Breast epithelium (tissue), 4 donors: ENCODE data around the gene STX12. TPM values are rescaled to one million over a fixed set of nuclear protein-coding genes. Genes with fewer than 3 reads are reported as not detected.

Experiments
- DNase-seq, 2 donors: peaks; one replicate each; pipeline ENCODE4 v3.0.0-alpha.2; 2019; ENCODE audit warnings: low spot score in 2 of 2
- H3K27ac ChIP-seq, 2 donors: fragments of 200-600 bp; sonication (generic) in 1 of 2; one replicate each; pipeline ENCODE4 v1.5.1; 2016 to 2019; ENCODE audit warnings: mild to moderate bottlenecking in 1 of 2
- H3K27me3 ChIP-seq, 2 donors: fragments of 200-600 bp; sonication (generic) in 1 of 2; one replicate each; pipeline versions ENCODE4 v1.5.1 to v1.6.0; 2017 to 2019; ENCODE audit warnings: control low read depth in 1 of 2, mild to moderate bottlenecking in 1 of 2
- H3K36me3 ChIP-seq: fragments of 200-600 bp; one replicate; pipeline ENCODE4 v1.5.1; 2019
- H3K4me1 ChIP-seq, 2 donors: fragments of 200-600 bp; sonication (generic); one replicate each; pipeline ENCODE4 v1.5.1; 2016 to 2019; ENCODE audit warnings: control low read depth in 1 of 2
- H3K4me3 ChIP-seq, 3 donors: fragments of 200-600 bp; sonication (generic); 1 replicate in 2 of 3; 2 replicates in 1 of 3; pipeline ENCODE4 v1.5.1; 2016 to 2019; ENCODE audit warnings: mild to moderate bottlenecking in 3 of 3, moderate library complexity in 2 of 3
- H3K9me3 ChIP-seq, 2 donors: fragments of 200-600 bp; sonication (generic) in 1 of 2; one replicate each; pipeline ENCODE4 v1.5.1; 2016 to 2019; ENCODE audit warnings: control low read depth in 1 of 2
- POLR2A ChIP-seq: fragments of 450-650 bp; IDR thresholded peaks from one replicate; pipeline ENCODE4 v1.6.1; 2016; ENCODE audit warnings: antibody characterized with exemption, mild to moderate bottlenecking, moderate library complexity
- POLR2AphosphoS5 ChIP-seq, 3 donors: sonication (generic); formaldehyde crosslinking; IDR thresholded peaks; one replicate each; pipeline ENCODE4 v1.6.1; 2017; ENCODE audit warnings: antibody characterized with exemption in 3 of 3
- intact Hi-C: fragments of 100-400 bp; cut with DNase I; formaldehyde crosslinking; loops from one replicate; pipeline ENCODE4 v1.15.1; 2023; ENCODE audit warnings: low total_unique reads
- total RNA-seq, 3 donors: library from RNA; depleted of rRNA; stranded (reverse); fragments of >200 nt; gene quantifications; one replicate each; pipeline ENCODE4 v1.1.0, GENCODE V29; 2016
- TF ChIP-seq, protein P1 (sequence below), 3 donors: fragments of 450-650 bp; IDR thresholded peaks; one replicate each; pipeline ENCODE4 v1.5.1; 2016 to 2017; ENCODE audit warnings: antibody characterized with exemption in 3 of 3, mild to moderate bottlenecking in 3 of 3, moderate library complexity in 3 of 3

STX12 gene
- 100 to 1,000 TPM in 1 of 3 donors, 10 to 100 TPM in 2; 62.3 to 165 (median 80.8) TPM for total RNA-seq

DNA sequence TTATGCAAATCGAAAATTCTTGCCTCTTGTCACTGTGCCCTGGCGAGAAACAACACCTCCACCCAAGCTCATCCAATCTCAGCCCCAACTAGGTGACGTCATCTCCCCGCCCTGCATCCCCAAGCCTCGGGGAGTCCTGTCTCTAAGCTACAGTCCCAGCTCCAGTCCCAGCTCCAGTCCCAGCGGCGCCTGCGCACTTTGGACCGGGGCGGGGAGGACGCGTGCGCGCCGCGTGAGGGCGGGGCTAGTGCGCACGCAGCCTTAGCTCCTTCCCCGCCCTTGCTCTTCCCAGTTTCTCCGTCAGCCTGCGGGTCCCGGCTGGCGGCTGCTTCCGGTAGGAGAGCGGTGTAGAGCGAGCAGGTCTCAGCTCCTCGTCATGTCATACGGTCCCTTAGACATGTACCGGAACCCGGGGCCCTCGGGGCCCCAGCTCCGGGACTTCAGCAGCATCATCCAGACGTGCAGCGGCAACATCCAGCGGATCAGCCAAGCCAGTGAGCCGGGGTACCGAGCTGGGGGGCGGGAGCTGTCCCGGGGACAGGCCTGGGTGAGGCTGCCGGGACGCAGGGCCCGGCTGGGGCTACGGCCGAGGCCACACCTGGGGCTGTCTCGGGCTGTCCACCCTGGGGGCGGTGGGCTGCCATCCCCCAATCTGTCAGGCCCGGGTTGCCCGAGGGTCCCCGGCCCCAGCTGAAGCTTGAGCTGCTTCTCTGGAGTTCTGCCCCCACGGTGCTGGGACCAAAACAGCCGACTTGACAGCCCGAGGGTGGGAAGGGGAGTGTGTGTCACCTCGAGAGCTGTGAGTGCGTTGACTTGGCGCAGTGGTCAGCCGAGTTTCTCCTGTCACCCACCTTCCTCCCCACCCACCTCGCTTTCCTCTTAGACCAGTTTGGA lies at the start of gene STX12:
Gene STX12 (plus strand): TSS at position 288 of the 894 bp plus-strand sequence. CDS start 89 bp downstream, at position 377.
- peak; percentile 97 to 99 for DNase-seq
- Histone ChIP-seq H3K27me3 (no peaks in the 10 kb centered on the region), H3K36me3 (no peaks in the 10 kb centered on the region), H3K4me3 (peak within 1 kb of the TSS; percentile 96 to 99 (median 98)), H3K4me1 (no peaks in the 10 kb centered on the region), H3K9me3 (no peaks in the 10 kb centered on the region), H3K27ac (peak within 1 kb of the TSS; percentile 98 to 99)
- intact Hi-C loops: no loop called here
- TF ChIP-seq POLR2AphosphoS5 (IDR thresholded peaks at IDR 0.05): peak; percentile 57 to 93 (median 88)
- peak; percentile 75 for TF ChIP-seq POLR2A
- TF ChIP-seq, protein P1, sequence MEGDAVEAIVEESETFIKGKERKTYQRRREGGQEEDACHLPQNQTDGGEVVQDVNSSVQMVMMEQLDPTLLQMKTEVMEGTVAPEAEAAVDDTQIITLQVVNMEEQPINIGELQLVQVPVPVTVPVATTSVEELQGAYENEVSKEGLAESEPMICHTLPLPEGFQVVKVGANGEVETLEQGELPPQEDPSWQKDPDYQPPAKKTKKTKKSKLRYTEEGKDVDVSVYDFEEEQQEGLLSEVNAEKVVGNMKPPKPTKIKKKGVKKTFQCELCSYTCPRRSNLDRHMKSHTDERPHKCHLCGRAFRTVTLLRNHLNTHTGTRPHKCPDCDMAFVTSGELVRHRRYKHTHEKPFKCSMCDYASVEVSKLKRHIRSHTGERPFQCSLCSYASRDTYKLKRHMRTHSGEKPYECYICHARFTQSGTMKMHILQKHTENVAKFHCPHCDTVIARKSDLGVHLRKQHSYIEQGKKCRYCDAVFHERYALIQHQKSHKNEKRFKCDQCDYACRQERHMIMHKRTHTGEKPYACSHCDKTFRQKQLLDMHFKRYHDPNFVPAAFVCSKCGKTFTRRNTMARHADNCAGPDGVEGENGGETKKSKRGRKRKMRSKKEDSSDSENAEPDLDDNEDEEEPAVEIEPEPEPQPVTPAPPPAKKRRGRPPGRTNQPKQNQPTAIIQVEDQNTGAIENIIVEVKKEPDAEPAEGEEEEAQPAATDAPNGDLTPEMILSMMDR (IDR thresholded peaks at IDR 0.05): no peak

DNA sequence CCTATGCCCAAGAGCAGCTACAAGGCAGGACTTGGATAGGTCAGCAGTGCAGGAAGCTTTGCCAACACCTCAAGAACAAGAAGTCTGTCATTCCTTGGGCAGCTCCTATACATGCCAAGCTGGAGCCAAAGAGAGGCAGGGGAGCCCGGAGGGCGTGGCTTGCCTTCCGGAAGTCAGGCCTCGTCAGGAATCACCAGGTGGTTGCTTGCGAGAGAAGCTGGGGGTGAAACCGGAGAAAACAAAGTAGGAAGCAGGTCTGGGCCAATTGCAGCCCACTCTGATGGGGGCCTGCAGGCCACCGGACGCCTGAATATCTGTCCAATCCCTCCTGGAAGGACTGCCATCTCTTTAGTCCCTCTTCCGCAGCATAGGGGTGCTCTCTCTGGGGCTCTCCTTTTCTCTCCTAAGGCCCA lies 48.1 kb upstream of the STX12 start:
- peak overlapping the region; percentile 40 to 83 (median 78) for H3K4me3 ChIP-seq
- no peaks in the 10 kb centered on the region for H3K36me3 ChIP-seq
- H3K27me3 ChIP-seq: no peaks in the 10 kb centered on the region
- peak overlapping the region; percentile 97 to 98 for H3K27ac ChIP-seq
- H3K4me1 ChIP-seq: peaks cover 0 to 6% of the 10 kb centered on the region in 2 donors
- intact Hi-C loops: no loop called here
- DNase-seq: peak; percentile 60 to 72
- no peak for TF ChIP-seq POLR2AphosphoS5 (IDR thresholded peaks at IDR 0.05)
- TF ChIP-seq, protein P1 (IDR thresholded peaks at IDR 0.05): no peak
- TF ChIP-seq POLR2A: no peak
- no peaks in the 10 kb centered on the region for H3K9me3 ChIP-seq

GRCh38 chr1:27725374-27726172 lies 47.4 kb upstream of the STX12 start, which contains the start of gene FAM76A:
FAM76A (plus strand) TSS chr1:27725961; CDS start chr1:27726081, 120 bp downstream.
- no peaks in the 10 kb centered on the region for H3K36me3 ChIP-seq
- intact Hi-C loops: no loop called here
- peak within 1 kb of the TSS; percentile 97 to 98 for H3K27ac ChIP-seq
- no peaks in the 10 kb centered on the region for H3K9me3 ChIP-seq
- H3K4me1 ChIP-seq: peaks cover 0 to 6% of the 10 kb centered on the region in 2 donors
- H3K27me3 ChIP-seq: no peaks in the 10 kb centered on the region
- peak; percentile 99 for DNase-seq
- peak within 1 kb of the TSS; percentile 75 to 83 (median 78) for H3K4me3 ChIP-seq
- TF ChIP-seq POLR2A (no peak), POLR2AphosphoS5 (IDR thresholded peaks at IDR 0.05) (peak; percentile 61 to 86 (median 82))
- TF ChIP-seq, protein P1 (IDR thresholded peaks at IDR 0.05): peak in 2 of 3 donors; percentile 38 to 40

- Histone ChIP-seq H3K4me3 (peak overlapping the region; percentile 75 to 83 (median 78)), H3K4me1 (peaks cover 0 to 6% of the 10 kb centered on the region in 2 donors), H3K9me3 (no peaks in the 10 kb centered on the region), H3K36me3 (no peaks in the 10 kb centered on the region), H3K27ac (peak overlapping the region; percentile 97 to 98), H3K27me3 (no peaks in the 10 kb centered on the region)
- intact Hi-C loops: no loop called here
- peak; percentile 37 to 53 for DNase-seq
- no peak for TF ChIP-seq POLR2AphosphoS5 (IDR thresholded peaks at IDR 0.05)
These were observed 46.6 kb upstream of the STX12 start for GRCh38 chr1:27726173-27727044.

- Histone ChIP-seq H3K4me1 (peaks cover 0 to 6% of the 10 kb centered on the region in 2 donors), H3K27me3 (no peaks in the 10 kb centered on the region), H3K27ac (no peak overlapping the region), H3K9me3 (no peaks in the 10 kb centered on the region), H3K4me3 (peak overlapping the region in 2 of 3 donors; percentile 75 to 78), H3K36me3 (no peaks in the 10 kb centered on the region)
- no peak for DNase-seq
- intact Hi-C loops: no loop called here
- TF ChIP-seq, protein P1 (IDR thresholded peaks at IDR 0.05): no peak
- no peak for TF ChIP-seq POLR2A
- no peak for TF ChIP-seq POLR2AphosphoS5 (IDR thresholded peaks at IDR 0.05)
These were observed 45.9 kb upstream of the STX12 start for GRCh38 chr1:27727126-27727525.
